ENCODE results near the gene SPTLC2.
"Not testable (repeated sequence)": the region's sequence is repeated elsewhere in the genome, so short reads cannot be mapped to it uniquely, and the experiment has no call there.

Gene SPTLC2

DNA sequence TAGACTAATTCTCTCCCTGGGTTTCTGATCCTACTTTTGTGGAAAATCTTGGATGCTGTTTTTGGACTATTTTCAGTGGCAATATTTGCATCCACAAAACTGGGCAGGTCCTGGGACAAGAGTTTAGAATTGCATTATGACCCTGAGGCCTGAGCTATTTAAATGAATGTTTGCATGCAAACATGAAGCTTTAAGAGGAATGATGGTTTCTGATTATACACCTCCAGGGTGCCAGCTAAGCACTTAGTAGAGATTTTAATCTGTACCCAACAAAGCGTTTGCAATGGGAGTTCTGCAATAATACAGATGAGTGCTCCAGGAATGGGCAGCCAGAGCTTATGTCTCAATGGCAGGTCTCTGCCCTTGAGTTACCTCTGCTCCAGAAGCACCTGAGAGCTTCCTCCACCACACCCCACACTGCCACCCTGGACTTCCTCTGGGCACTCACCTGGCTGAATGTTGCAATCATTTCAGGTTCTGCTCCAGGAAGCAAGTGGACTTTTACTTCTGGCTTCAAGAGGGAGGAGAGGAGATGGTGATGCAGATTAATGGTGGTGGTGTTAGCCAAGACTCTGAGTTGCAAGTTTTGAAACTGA is 6.0 kb upstream of the SPTLC2 start:
- DNase-seq: no peak

DNA sequence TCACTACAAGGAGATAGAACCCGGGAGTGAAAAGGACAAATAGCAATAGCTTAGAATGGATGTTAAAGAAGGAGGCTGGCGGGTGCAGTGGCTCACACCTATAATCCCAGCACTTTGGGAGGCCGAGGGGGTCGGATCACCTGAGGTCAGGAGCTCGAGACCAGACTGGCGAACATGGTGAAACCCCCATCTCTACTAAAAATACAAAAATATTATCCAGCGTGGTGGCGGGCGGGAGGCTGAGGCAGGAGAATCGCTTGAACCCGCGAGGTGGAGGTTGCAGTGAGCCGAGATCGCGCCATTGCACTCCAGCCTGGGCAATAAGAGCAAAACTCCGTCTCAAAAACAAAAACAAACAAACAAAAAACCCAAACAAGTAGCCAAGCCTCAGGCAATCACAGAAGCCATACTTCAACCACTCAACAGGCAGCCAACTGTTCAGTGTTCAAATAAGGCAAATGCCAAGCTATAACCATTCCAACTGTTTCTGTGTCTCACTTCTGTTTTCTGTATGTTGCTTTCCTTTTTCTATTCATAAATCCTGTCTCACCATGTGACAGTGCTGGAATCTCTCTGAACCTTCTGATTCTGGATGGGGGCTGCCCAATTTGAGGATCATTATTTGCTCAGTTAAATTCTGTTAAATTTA is 3.9 kb upstream of the SPTLC2 start:
- peak; percentile 22 for DNase-seq

DNA sequence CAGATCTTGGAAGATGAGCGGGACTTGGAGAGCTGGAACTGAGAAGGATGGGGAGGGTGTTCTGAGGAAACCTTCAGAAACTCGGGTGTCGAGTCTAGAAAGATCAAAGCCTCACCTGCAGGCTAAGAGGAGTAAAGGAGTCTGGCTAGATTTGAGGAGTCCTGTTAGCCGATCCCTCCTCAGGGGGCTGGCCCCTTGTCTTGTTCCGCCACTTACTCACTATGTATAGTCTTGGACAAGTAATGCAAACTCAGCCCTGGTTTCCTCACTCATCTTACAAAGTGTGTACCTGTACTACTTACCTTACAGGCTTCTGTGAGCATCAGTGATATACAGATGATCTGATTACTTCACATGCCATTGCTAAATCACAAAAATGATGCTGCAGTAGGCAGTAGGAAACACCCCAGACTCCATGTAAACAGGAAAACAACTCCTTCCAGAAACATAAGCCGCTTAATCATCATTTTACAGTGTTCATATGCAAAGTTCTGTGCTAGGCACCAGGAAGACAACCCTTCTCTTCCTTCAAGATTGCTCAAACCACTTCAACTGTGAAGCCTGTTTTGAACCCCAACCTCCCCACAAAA is 2.0 kb upstream of the SPTLC2 start:
- DNase-seq: peak; percentile 17

DNA sequence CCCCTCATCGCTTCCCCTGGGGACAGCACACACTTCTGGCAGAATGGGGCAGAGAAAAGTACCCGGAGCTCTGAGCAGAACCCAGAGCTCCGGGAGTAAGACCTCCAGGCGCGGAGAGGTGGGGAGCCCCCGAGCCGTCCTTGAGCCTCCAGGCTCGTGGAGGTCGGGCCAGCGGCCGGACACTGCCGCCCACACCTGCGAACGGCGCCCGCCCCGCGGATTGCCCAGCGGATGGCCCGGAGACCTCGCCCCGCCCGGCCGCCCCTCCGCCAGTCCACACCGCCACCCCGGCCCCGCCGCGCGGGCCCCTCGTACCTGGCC is 344 bp downstream of the SPTLC2 start:
- DNase-seq: peak; percentile 15

DNA sequence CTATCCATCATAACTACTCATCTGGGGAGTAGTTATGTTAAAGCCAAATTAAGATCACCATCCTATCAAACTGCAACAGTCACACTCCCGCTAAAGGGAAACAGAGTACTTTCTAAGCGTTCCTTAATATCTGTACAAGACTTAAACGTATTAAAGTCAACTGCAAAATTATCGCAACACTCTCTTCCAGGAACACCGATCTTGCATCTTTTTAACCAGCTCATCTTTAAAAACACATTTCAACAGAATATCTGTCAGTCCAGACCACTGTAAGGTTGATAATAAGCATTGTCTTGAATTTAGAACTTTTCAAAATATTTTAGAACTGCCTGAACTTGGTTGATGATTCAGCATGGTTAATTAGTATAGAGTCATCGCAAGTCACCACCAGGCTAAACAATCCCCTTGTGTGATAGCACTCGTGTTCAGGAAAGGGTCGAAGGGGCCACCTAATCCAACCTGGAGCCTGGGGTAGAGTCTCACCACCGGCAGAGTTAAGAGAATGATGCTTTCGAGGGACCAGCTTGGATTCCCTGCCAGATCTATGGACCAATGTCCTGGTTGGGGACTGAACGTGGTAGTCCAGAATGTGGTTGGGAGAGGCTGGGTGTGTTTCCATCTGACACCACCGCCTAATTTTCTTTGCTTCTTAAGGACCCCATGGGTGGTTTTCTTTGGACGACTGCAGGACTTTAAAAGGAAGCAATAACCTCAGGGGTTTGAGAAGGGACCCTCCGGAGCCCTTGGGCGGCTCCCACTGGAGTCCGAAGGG is 890 bp downstream of the SPTLC2 start:
- peak; percentile 35 for DNase-seq

DNA sequence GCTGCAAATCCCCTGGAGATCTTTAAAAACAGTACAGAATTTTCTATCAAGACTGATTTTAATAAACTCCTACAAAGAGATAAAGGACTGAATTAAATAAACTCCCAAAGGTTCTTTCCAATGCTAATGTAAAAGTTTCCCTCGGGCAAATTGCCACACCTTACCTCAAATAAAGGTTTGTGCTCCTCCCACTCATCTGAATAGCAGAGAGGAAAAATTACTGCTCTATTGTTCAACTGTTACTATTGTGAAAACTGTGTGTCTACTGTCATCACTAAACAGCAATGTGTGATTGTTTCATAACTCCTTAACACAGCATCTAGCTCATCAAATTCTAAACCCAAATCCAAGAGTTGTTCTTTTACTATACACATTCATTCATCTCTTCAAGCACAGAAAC is 3.2 kb downstream of the SPTLC2 start:
- DNase-seq: peak; percentile 38

DNA sequence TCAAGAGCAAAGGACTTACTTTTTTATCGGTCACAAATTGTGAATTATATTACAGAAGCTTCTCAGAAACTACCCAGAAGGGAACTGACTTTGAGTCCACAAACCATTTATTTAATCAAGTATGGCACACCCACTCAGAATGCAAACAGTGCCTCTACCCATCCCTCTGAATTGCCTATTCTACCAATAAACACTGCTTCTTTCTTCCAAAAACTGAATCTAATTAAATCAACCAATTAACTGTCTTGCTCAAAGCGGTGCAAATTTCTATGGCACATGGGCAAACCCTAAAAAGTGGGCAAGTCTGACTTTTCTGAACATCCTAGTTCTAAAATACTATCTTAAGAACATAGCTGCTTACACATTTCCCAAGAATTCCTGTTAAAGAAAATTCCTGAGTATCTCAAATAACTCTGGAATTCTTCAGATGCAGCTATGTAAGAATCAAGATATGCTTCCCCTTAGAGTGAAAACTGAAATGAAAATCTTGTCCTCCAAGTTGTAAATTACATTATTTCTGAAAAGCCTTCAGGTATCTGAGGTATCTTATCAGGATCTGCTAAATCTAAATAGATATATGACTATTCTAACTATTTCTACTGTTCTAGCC is 4.3 kb downstream of the SPTLC2 start:
- no peak for DNase-seq

DNA sequence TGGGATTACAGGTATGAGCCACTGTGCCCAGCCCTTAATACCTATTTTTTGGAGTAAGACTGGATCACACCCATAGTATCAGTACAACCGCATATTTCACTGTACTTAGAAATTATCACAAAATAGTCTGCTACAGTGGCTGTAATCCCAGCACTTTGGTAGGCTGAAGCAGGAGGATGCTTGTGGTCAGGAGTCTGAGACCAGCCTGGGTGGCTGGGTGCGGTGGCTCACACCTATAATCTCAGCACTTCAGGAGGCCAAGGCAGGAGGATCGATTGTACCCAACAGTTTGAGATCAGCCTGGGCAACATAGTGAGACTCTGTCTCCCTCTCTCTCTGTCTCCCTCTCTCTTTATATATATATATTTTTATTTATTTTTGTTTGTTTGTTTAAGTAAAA is 5.9 kb downstream of the SPTLC2 start:
- DNase-seq: no peak

DNA sequence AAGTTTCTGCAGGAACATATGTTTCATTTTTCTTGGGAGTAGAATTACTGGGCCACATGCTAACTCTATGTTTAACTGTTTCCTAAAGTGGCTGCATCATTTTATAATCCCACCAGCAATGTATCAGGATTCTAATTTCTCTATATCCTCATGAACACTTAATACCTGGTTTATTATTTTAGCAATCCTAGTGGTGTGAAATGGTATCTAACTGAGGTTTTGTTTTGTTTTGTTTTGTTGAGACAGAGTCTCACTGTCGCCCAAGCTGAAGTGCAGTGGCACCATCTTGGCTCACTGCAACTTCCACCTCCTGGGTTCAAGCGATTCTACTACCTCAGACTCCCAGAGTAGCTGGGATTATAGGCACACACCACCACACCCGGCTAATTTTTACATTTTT is 6.5 kb downstream of the SPTLC2 start:
- DNase-seq: no peak

DNA sequence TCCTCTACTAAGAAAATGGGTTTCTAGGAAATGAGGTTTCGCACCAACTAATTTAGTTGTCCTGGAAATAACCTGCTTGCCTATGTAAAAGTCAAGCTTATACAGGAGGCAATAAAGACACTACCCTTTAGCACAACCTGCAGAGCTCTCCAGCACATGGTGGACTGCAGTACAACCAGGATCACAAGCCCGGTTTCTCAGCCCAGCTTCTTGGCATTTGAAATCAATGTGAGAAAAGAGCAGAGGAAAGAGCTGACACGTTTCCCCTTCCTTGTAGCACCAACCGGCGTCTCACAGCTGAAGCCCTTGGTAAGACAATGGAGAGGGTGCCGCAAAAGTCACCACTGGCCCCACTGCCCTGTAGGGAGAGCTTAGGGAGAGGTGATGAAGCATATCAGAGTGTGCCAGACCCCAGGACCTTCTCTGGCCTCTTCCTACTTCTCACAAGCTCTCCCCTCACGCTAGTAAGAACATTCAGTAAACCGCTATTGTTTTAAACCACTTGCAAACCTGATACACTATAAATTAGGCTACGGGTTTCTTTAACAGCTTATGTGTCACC is 8.6 kb downstream of the SPTLC2 start:
- DNase-seq: peak; percentile 13

DNA sequence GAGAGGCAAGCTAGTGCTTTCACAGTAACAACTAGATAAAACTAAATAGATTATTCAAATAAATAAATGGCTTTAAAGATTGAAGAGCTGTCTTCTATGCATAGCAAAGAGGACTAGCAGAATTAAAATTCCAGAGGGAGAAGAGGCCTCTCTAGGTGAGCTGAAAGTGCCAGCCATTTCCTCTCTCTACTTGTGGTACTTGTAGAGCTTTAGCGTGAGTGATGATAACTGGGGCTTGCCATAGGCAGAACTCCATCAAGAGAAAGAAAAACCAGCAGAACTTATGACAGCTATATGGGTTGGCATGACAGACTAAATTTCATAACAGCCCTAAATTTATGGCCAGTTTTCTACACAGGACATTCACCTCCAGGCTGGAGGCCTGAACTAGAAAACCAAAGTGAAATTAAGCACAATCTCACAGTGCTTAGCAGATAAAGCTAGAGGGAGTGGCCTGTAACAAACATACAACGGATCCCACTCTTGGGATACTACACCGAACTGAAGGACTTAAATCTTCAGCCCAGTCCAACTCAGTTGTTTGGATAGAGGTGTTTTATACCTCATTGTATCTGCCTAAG is 11.0 kb downstream of the SPTLC2 start:
- DNase-seq: peak; percentile 19

DNA sequence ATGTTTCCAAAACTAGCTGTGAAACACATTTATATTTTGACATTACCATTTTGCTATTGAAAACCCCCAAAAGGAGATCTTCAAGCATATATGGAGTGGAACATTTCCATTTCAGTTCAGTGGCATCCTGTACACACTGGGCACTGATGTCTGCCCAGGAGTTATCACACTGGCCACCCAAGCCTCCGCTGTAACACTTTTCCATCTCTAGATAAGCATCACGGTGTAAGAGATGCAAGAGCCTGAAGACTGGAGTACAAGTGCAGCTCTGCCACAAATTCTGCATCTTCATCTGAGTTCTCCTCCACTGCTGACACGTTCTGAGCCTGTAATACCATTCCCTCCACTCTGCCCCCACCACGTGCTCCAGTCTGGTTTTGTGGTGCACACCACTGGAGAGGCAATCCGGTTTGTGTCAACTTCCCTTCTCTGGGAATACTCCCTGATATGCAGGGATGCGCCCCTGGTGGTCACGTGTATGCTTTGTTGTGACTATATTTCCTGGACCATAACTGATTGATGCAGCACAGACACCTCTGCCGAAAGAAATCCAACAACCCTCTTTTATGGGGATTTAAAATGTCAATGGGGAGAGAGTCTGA is 12.7 kb downstream of the SPTLC2 start:
- DNase-seq: peak; percentile 62

DNA sequence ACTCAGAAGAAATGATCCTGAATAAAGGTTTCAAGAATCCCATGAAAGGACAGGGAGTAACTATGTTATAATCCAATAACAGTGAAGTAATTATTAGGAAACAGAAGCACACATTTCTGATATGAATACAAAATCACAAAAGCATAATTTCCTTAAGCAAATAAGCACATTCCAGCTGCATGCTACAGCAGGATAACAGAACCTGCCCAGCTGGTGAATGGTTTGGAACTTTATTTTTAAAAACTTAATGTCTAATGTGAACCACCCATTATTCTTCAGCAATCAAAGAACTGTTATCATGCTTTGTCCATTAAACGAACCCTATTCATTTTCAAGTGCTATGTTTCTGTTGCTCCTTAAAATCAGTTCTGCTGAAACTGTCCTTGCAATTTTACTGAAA is 13.4 kb downstream of the SPTLC2 start:
- no peak for DNase-seq

DNA sequence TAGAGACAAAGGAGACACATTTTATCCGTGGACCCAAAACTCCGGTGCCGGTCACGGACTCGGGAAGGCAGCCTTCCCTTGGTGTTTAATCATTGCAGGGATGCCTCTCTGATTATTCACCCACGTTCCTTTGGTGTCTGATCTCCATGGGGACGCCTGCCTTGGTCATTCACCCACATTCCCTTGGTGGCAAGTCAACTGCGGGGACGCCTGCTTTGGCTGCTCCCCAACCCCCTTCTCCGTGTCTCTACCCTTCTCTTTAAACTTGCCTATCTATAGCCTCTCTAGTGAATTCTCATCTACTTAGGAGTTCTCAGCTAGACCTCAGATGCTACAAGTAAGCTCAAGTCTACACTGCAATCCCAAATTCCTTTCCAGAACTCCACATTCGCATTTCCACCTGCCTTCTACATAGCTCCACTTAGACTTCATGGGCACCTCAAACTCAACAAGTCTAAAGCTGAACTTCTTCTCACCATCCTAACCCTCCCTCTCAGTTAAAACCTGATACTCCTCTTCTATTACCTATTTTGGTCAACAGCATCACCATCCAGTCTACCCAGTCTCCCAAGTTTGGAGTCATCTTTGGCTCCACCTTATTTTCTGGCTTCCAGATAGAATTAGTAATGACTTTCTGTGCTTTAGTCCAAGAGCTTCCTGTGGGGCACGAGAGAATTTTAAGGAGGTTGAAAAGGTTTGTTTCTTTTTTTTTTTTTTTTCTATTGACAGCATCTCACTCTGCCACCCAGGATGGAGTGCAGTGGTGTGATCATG is 14.4 kb downstream of the SPTLC2 start:
- no peak for DNase-seq

DNA sequence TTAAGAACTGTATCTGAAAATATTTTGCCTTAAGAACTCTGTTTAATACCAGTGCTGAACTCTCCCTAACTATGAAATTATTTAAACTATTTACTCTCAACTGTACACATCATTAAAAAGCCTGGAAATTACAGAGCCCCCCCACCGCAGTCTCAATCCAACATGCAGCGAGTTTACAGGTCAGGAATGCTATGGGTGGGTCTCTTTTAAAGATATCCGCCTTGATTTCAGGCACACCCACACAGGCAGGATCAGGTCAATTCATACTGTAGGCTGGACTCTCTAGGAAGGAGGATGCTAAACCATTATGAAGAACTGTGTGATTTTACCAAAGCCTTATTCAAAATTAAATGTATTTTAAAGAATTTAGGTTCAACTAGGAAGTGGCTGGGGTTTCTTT is 16.5 kb downstream of the SPTLC2 start:
- no peak for DNase-seq

DNA sequence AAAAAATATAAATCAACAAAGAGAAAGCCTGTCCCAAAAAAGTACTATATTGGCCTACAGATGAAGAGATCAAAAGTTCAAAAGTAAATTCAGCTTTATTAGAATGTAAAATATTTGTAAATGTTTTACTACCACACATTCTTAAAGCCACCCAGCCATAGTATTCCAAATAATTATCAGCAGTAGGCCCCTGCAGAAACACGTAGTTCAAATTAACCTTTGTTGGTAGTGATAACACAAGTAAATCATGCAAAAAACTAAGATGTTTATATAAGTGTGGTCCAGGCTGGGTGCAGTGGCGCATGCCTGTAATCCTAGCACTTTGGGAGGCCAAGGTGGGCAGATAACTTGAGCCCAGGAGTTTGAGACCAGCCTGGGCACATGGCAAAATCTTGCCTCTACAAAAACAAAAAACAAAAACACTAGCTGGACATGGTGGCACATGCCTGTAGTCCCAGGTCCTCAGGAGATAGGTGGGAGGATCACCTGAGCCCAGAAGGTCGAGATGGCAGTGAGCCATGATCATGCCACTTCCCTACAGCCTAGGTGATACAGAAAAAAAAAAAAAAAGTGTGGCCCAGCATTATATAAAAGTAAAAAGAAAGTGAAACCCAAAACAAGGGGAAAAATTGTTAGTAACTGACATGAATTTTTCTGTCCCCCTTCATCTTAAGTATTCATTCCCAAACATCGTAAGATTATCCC is 17.9 kb downstream of the SPTLC2 start:
- no peak for DNase-seq

DNA sequence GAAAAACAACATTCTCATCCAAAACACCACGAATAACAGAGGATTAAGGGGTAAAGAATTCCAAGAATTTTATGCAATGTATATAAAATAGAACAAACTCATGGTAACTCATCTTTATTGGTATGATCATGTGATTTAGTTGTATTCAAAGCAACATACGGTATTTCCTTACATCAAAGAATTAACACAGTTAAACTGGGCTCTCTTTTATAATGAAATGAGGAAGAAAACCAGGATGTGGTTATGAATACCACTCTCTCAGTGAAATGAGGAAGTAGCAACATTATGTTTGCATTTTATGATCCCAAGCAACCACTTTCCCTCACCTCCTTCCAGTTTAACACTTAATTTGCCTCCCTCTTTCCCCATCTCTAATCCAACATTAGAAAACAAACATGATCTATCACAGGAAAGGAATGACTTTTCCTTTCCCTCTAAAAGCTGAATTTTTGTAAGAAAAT is 22.9 kb downstream of the SPTLC2 start:
- DNase-seq: peak; percentile 80

DNA sequence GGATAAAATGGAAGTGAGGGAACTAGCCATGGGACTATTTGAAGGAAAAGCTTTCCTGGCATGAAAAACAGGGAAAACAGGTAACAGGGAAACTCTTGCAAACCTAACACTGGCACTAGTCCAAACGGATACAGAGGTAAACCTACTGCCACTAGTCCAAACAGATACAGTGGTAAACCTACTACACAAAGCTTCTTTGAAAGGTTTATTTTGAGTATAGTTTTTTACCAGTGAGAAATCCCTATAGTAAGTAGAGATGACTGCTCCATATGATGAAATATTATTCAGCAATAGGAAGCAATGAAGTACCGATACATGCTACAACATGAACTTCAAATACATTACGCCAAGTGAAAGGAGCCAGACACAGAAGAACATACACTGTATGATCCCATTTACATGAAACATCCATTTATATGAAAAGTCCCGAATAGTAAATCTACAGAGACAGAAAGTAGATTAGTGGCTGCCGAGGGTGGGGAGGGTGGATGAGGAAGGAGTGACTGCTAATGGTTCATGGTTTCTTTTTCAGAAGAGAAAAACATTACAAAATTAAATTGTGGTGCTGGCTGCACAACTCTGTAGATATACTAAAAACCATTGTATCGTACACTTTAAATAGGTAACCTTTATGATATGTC is 25.5 kb downstream of the SPTLC2 start:
- peak; percentile 51 for DNase-seq

DNA sequence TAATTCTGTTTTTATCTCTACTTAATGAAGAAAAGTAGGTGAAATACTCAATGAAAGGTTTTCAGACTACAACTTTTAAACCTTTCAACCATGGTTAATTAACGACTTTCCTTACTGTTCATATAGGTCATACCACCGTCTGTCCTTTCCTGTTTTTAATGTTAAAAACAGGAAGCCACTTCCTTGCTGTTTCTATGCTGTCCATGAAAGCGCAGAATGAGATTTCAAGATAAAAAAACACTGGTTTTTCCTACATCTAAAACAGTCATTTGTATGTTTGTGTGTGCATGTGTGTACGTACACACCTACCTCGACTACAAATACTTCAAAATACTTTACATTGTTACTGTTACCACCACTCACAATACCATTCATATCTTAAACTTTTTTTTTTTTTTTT is 27.3 kb downstream of the SPTLC2 start:
- DNase-seq: peak; percentile 54

DNA sequence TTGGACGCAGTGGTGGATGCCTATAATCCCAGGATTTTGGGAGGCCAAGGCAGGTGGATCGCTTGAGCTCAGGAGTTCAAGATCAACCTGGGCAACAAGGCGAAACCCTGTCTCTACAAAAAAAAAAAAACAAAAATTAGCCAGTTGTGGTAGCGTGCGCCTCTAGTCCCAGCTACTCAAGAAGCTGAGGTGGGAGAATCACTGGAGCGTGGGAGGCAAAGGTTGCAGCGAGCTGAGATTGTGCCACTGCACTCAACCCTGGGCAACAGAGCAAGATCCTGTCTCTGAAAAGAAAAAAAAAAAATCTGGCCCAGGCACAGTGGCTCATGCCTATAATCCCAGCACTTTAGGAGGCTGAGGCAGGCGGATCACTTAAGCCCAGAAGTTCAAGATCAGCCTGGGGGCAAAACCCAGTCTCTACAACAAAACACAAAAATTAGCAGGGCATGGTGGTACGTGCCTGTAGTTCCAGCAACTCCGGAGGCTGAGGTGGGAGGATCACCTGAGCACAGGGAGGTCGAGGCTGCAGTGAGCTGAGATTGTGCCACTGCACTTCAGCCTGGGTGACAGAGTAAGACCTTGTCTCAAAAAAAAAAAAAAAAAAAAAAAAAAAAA is 27.9 kb downstream of the SPTLC2 start:
- not testable (repeated sequence) for DNase-seq

Measured in suppressor macrophage treated with lipopolysaccharide for 4 hours (primary cell).